Gastrocnemius medialis (tissue), 4 donors: ENCODE data around the gene CXCL17. TPM values are rescaled to one million over a fixed set of nuclear protein-coding genes. Genes with fewer than 3 reads are reported as not detected.

ENCODE experiments used
- ATAC-seq, 2 donors: fragments of 150-250 bp; one replicate each; pipeline ENCODE4 v1.9.1; 2016
- DNase-seq, 2 donors: peaks; one replicate each; pipeline ENCODE4 v3.0.0-alpha.2; 2019
- H3K27ac ChIP-seq, 4 donors: fragments of 200-600 bp; sonication (generic); 1 replicate in 1 of 4; 2 replicates in 3 of 4; pipeline ENCODE4 v1.5.1; 2016 to 2018; ENCODE audit warnings: mild to moderate bottlenecking in 2 of 4, moderate library complexity in 1 of 4
- H3K27me3 ChIP-seq, 3 donors: fragments of 200-600 bp; sonication (generic) in 2 of 3; 1 replicate in 1 of 3; 2 replicates in 2 of 3; pipeline versions ENCODE4 v1.5.1 to v1.6.0; 2016 to 2019; ENCODE audit warnings: mild to moderate bottlenecking in 1 of 3, moderate library complexity in 1 of 3
- H3K36me3 ChIP-seq, 2 donors: fragments of 200-600 bp; sonication (generic) in 1 of 2; one replicate each; pipeline ENCODE4 v1.5.1; 2017 to 2018
- H3K4me1 ChIP-seq, 2 donors: fragments of 200-600 bp; sonication (generic) in 1 of 2; one replicate each; pipeline ENCODE4 v1.5.1; 2016 to 2017; ENCODE audit warnings: mild to moderate bottlenecking in 2 of 2
- H3K4me3 ChIP-seq, 4 donors: fragments of 200-600 bp; sonication (generic) in 3 of 4; 1 replicate in 1 of 4; 2 replicates in 3 of 4; pipeline ENCODE4 v1.5.1; 2016 to 2019; ENCODE audit warnings: mild to moderate bottlenecking in 2 of 4
- H3K9me3 ChIP-seq, 3 donors: fragments of 200-600 bp; sonication (generic) in 2 of 3; 1 replicate in 1 of 3; 2 replicates in 2 of 3; pipeline ENCODE4 v1.5.1; 2016 to 2019
- POLR2A ChIP-seq, 2 donors: fragments of 450-650 bp; IDR thresholded peaks; one replicate each; pipeline ENCODE4 v1.6.1; 2017; ENCODE audit warnings: antibody characterized with exemption in 2 of 2, mild to moderate bottlenecking in 2 of 2, moderate library complexity in 2 of 2
- in situ Hi-C, 4 donors: fragments of 200-750 bp; cut with MboI; loops; one replicate each; pipeline versions ENCODE4 v1.15.0 to v1.8.0; 2017; ENCODE audit warnings: low sequenced_read_pairs in 4 of 4
- intact Hi-C: fragments of 100-400 bp; cut with DNase I; formaldehyde crosslinking; loops from one replicate; pipeline ENCODE4 v1.15.1; 2023; ENCODE audit warnings: low total_unique reads
- total RNA-seq, 4 donors: library from RNA; depleted of rRNA; stranded (reverse); fragments of >200 nt; gene quantifications; one replicate each; pipeline versions ENCODE4 v1.1.0 to v1.2.3, GENCODE V29; 2016
- TF ChIP-seq, protein P1 (sequence below), 5 experiments: fragments of 450-650 bp in 3 of 5; fragments of 200-600 bp in 2 of 5; sonication (generic) in 2 of 5; IDR thresholded peaks in 4 of 5; conservative IDR thresholded peaks in 1 of 5; 1 replicate in 4 of 5; 2 replicates in 1 of 5; pipeline ENCODE4 v1.5.1; 2016 to 2019; ENCODE audit warnings: antibody characterized with exemption in 5 of 5, mild to moderate bottlenecking in 3 of 5, moderate library complexity in 3 of 5

Gene CXCL17
- total RNA-seq, 4 donors from 2014 or later: not detected

DNA sequence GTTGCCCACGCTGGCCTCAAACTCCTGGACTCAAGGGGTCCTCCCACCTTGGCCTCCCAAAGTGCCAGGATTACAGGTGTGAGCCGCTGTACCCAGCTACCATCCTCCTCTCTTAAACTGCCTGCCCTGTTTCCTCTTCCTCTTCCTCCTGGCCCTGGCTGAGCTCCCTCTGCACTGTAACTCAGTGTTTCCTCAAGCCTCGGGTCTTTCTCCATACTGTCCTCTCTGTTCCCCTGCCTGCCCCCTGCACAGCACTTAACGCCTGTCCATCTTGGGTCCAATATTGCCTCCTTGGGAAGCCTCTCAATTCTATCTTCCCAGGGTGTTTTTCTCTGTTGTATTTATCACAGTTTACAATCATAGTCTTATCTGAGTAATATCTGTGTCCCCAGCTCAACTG is 21.6 kb downstream of the CXCL17 start:
- H3K36me3 ChIP-seq: no peaks in the 10 kb centered on the region
- H3K4me3 ChIP-seq: peak overlapping the region in 2 of 4 donors; percentile 17 to 71
- intact Hi-C loops: no loop called here
- TF ChIP-seq POLR2A (IDR thresholded peaks at IDR 0.05): no peak
- TF ChIP-seq, protein P1, sequence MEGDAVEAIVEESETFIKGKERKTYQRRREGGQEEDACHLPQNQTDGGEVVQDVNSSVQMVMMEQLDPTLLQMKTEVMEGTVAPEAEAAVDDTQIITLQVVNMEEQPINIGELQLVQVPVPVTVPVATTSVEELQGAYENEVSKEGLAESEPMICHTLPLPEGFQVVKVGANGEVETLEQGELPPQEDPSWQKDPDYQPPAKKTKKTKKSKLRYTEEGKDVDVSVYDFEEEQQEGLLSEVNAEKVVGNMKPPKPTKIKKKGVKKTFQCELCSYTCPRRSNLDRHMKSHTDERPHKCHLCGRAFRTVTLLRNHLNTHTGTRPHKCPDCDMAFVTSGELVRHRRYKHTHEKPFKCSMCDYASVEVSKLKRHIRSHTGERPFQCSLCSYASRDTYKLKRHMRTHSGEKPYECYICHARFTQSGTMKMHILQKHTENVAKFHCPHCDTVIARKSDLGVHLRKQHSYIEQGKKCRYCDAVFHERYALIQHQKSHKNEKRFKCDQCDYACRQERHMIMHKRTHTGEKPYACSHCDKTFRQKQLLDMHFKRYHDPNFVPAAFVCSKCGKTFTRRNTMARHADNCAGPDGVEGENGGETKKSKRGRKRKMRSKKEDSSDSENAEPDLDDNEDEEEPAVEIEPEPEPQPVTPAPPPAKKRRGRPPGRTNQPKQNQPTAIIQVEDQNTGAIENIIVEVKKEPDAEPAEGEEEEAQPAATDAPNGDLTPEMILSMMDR (IDR thresholded peaks at IDR 0.05 in 4 of 5, conservative IDR thresholded peaks at IDR 0.05 in 1 of 5): no peak
- peaks cover 17 to 20% of the 10 kb centered on the region in 2 donors for H3K4me1 ChIP-seq
- no peak for DNase-seq
- ATAC-seq: no peak
- peak overlapping the region; percentile 18 to 71 (median 68) for H3K27ac ChIP-seq
- no peaks in the 10 kb centered on the region for H3K9me3 ChIP-seq
- H3K27me3 ChIP-seq: peaks cover 0 to 20% (median 0%) of the 10 kb centered on the region in 3 donors
- in situ Hi-C loops: no loop called here

DNA sequence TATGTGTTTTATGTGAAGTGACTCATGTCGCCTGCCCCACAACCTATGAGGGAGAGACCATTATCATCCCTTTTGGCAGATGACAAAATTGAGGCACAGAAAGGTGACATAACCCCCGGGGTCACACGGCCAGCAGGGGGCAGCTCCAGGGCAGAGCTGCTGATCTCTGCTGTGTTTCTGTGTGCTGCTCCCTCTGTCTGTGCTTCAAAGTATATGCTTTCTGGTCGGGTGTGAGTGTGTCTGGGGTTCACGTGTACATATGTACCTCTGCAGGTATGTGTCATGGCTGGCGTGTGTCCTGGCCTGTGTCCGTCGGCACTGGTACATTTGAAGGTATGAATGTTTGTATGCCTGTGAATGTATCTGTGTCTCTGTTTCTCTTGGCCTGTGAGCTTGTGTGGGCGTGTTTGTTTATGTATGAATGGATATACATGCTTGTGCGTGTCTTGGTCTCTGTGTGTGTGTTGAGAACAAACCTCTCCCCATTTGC is 22.6 kb downstream of the CXCL17 start:
- Histone ChIP-seq H3K27me3 (peaks cover 0 to 18% (median 0%) of the 10 kb centered on the region in 3 donors), H3K36me3 (no peaks in the 10 kb centered on the region), H3K4me1 (peaks cover 17 to 20% of the 10 kb centered on the region in 2 donors), H3K27ac (peak overlapping the region in 3 of 4 donors; percentile 68 to 71 (median 68)), H3K4me3 (peak overlapping the region in 1 of 4 donors; percentile 21), H3K9me3 (no peaks in the 10 kb centered on the region)
- intact Hi-C loops (no loop called here), in situ Hi-C loops (no loop called here)
- no peak for TF ChIP-seq POLR2A (IDR thresholded peaks at IDR 0.05)
- TF ChIP-seq, protein P1 (IDR thresholded peaks at IDR 0.05 in 4 of 5, conservative IDR thresholded peaks at IDR 0.05 in 1 of 5): peak in 3 of 5 experiments; percentile 31 to 41 (median 36)
- ATAC-seq: no peak
- no peak for DNase-seq

DNA sequence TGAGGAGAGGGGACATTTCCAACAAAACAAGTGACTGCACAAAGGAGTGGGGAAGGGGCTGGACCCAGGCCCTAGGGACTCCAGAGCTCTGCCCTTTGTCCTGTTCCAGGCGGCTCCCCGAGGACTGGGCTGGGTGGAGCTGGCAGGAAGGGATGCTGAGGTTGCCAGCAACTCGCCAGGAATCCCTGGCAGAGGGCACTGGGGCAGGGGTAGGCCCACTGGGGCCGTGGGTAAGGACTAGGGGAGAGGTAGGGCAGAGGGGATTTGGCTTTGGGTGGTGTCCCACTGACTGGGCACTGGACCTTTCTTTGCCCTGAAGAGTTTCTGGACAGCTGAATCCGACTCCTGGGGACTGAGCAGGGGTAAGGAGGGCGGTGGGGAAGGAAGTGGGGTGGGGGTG is 23.4 kb downstream of the CXCL17 start:
- Histone ChIP-seq H3K27me3 (peaks cover 0 to 13% (median 0%) of the 10 kb centered on the region in 3 donors), H3K4me3 (peak overlapping the region in 1 of 4 donors; percentile 21), H3K27ac (peak overlapping the region in 3 of 4 donors; percentile 31 to 71 (median 68)), H3K4me1 (peaks cover 17 to 20% of the 10 kb centered on the region in 2 donors), H3K9me3 (no peaks in the 10 kb centered on the region), H3K36me3 (no peaks in the 10 kb centered on the region)
- TF ChIP-seq, protein P1 (IDR thresholded peaks at IDR 0.05 in 4 of 5, conservative IDR thresholded peaks at IDR 0.05 in 1 of 5): no peak
- TF ChIP-seq POLR2A (IDR thresholded peaks at IDR 0.05): no peak
- DNase-seq: no peak
- ATAC-seq: no peak
- intact Hi-C loops: no loop called here
- in situ Hi-C loops: no loop called here

DNA sequence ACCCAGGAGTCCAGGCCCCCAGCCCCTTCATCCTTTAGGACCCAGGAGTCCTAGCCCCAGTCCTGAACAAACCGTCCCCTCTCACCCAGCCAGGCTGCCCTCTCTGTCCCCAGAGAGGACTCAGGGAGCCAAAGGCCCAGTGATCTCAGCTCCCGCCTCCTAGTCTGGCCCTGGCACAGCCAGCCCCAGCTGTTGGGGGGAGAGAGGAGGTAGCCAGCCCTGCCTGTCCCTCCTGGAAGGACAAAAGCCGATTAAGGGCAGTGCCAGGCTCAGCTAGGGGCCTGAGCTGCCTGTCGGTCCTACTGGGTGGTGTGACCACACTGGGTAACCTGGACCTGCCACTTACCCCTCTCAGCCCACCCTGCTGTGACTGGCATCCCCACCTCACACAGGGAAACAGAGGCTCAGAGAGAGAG is 30.1 kb downstream of the CXCL17 start:
- DNase-seq: peak in 1 of 2 donors; percentile 39
- Histone ChIP-seq H3K4me1 (peaks cover 5 to 9% of the 10 kb centered on the region in 2 donors), H3K27me3 (no peaks in the 10 kb centered on the region), H3K9me3 (no peaks in the 10 kb centered on the region), H3K27ac (peak overlapping the region; percentile 54 to 77 (median 65)), H3K36me3 (no peaks in the 10 kb centered on the region), H3K4me3 (no peak overlapping the region)
- TF ChIP-seq, protein P1 (IDR thresholded peaks at IDR 0.05 in 4 of 5, conservative IDR thresholded peaks at IDR 0.05 in 1 of 5): no peak
- no peak for TF ChIP-seq POLR2A (IDR thresholded peaks at IDR 0.05)
- in situ Hi-C loops (no loop called here), intact Hi-C loops (no loop called here)
- peak; percentile 16 to 59 for ATAC-seq
